Measurements from ENCODE around the gene GRIK3. TPM values are rescaled to one million over a fixed set of nuclear protein-coding genes. Genes with fewer than 3 reads are reported as not detected.

GRIK3 gene
- total and polyA plus RNA-seq, 4 donors = 0.03 to 0.08 (median 0.05) TPM; not detected in 1

DNA sequence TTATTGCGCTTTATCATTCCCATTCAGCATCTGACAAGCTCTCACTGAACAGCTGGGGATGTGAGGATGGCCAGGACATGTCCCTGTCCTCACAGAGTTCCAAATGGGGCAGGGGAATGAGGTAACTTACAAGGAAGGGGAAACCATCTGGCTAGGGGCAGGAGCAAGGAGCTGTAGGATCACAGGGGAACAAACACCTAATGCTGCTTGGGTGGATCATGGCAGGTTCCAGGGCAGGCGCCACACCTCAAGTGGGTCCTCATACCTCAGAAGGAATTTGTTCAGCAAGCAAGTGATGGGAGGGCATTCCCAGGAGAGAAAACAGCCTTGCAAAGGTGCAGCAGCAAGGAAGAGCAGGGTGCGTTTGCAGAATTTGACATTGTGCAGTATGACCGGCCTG, 35.1 kb upstream of the GRIK3 start:
- WGBS = 92% methylated on average over 4 of the region's 4 CpGs
- Histone ChIP-seq H3K4me1 (ENCODE audit: control insufficient read depth in 4 of 4, insufficient read depth in 4 of 4, low read length in 3 of 4) (no peaks in the 10 kb centered on the region), H3K9me3 (ENCODE audit: control insufficient read depth in 4 of 4, low read length in 3 of 4) (no peaks in the 10 kb centered on the region), H3K36me3 (ENCODE audit: control insufficient read depth in 4 of 4, insufficient read depth in 3 of 4, low read depth in 1 of 4, low read length in 3 of 4) (no peaks in the 10 kb centered on the region), H3K27me3 (ENCODE audit: control insufficient read depth in 4 of 4, insufficient read depth in 4 of 4, low read length in 3 of 4) (peaks cover 0 to 5% (median 0%) of the 10 kb centered on the region in 4 donors), H3K9ac (ENCODE audit: low read depth in 1 of 2, low read length in 2 of 2) (no peak overlapping the region), H3K27ac (ENCODE audit: low read depth in 1 of 2, low read length in 2 of 2) (no peak overlapping the region), H3K4me3 (ENCODE audit: low read depth in 1 of 3, low read length in 3 of 3) (no peak overlapping the region)
- no peak for DNase-seq (ENCODE audit: low spot score)
- TF ChIP-seq YY1 (IDR thresholded peaks at IDR 0.05) = no peak
- no peak for TF ChIP-seq RAD21 (IDR thresholded peaks at IDR 0.05)
- no peak for TF ChIP-seq RXRA (IDR thresholded peaks at IDR 0.05)
- TF ChIP-seq, protein P1, sequence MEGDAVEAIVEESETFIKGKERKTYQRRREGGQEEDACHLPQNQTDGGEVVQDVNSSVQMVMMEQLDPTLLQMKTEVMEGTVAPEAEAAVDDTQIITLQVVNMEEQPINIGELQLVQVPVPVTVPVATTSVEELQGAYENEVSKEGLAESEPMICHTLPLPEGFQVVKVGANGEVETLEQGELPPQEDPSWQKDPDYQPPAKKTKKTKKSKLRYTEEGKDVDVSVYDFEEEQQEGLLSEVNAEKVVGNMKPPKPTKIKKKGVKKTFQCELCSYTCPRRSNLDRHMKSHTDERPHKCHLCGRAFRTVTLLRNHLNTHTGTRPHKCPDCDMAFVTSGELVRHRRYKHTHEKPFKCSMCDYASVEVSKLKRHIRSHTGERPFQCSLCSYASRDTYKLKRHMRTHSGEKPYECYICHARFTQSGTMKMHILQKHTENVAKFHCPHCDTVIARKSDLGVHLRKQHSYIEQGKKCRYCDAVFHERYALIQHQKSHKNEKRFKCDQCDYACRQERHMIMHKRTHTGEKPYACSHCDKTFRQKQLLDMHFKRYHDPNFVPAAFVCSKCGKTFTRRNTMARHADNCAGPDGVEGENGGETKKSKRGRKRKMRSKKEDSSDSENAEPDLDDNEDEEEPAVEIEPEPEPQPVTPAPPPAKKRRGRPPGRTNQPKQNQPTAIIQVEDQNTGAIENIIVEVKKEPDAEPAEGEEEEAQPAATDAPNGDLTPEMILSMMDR (IDR thresholded peaks at IDR 0.05; ENCODE audit: low read depth, low read length, missing input control) = no peak
- TF ChIP-seq, protein P2, sequence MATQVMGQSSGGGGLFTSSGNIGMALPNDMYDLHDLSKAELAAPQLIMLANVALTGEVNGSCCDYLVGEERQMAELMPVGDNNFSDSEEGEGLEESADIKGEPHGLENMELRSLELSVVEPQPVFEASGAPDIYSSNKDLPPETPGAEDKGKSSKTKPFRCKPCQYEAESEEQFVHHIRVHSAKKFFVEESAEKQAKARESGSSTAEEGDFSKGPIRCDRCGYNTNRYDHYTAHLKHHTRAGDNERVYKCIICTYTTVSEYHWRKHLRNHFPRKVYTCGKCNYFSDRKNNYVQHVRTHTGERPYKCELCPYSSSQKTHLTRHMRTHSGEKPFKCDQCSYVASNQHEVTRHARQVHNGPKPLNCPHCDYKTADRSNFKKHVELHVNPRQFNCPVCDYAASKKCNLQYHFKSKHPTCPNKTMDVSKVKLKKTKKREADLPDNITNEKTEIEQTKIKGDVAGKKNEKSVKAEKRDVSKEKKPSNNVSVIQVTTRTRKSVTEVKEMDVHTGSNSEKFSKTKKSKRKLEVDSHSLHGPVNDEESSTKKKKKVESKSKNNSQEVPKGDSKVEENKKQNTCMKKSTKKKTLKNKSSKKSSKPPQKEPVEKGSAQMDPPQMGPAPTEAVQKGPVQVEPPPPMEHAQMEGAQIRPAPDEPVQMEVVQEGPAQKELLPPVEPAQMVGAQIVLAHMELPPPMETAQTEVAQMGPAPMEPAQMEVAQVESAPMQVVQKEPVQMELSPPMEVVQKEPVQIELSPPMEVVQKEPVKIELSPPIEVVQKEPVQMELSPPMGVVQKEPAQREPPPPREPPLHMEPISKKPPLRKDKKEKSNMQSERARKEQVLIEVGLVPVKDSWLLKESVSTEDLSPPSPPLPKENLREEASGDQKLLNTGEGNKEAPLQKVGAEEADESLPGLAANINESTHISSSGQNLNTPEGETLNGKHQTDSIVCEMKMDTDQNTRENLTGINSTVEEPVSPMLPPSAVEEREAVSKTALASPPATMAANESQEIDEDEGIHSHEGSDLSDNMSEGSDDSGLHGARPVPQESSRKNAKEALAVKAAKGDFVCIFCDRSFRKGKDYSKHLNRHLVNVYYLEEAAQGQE (IDR thresholded peaks at IDR 0.05) = no peak
- TF ChIP-seq, protein P3, sequence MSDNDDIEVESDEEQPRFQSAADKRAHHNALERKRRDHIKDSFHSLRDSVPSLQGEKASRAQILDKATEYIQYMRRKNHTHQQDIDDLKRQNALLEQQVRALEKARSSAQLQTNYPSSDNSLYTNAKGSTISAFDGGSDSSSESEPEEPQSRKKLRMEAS (IDR thresholded peaks at IDR 0.05) = no peak
- no peak for TF ChIP-seq SP1 (IDR thresholded peaks at IDR 0.05)
- no peak for TF ChIP-seq NR2F2 (IDR thresholded peaks at IDR 0.05)
- TF ChIP-seq HNF4G (IDR thresholded peaks at IDR 0.05) = no peak
- TF ChIP-seq, protein P4, sequence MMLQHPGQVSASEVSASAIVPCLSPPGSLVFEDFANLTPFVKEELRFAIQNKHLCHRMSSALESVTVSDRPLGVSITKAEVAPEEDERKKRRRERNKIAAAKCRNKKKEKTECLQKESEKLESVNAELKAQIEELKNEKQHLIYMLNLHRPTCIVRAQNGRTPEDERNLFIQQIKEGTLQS (IDR thresholded peaks at IDR 0.05) = no peak
- TF ChIP-seq GABPA (IDR thresholded peaks at IDR 0.05 in 1 of 2, conservative IDR thresholded peaks at IDR 0.05 in 1 of 2) = no peak
- no peak for TF ChIP-seq FOXA1 (IDR thresholded peaks at IDR 0.05)
- TF ChIP-seq JUND (IDR thresholded peaks at IDR 0.05) = no peak
- TF ChIP-seq, protein P5, sequence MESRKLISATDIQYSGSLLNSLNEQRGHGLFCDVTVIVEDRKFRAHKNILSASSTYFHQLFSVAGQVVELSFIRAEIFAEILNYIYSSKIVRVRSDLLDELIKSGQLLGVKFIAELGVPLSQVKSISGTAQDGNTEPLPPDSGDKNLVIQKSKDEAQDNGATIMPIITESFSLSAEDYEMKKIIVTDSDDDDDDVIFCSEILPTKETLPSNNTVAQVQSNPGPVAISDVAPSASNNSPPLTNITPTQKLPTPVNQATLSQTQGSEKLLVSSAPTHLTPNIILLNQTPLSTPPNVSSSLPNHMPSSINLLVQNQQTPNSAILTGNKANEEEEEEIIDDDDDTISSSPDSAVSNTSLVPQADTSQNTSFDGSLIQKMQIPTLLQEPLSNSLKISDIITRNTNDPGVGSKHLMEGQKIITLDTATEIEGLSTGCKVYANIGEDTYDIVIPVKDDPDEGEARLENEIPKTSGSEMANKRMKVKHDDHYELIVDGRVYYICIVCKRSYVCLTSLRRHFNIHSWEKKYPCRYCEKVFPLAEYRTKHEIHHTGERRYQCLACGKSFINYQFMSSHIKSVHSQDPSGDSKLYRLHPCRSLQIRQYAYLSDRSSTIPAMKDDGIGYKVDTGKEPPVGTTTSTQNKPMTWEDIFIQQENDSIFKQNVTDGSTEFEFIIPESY (IDR thresholded peaks at IDR 0.05) = no peak

DNA sequence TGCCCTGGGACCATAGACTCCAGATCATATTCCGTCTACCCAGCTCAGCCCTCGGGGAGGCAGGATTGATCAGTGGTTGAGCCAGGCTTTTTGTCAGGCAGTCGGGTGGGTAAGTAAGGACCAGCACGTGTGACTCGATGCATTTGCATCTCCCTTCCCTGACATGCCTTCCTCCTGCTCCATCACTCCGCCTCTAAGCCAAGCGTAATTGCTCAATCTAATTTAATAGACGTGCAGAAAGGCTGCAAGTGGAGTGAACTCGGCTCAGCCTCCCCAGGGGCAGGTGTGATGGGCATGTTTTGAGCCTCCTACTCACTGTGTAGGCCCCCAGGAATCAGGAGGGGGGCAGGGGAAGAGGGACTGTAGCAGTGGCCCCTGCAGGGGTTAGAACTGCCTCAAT, 34.6 kb upstream of the GRIK3 start:
- Histone ChIP-seq H3K9me3 (ENCODE audit: control insufficient read depth in 4 of 4, low read length in 3 of 4) (no peaks in the 10 kb centered on the region), H3K36me3 (ENCODE audit: control insufficient read depth in 4 of 4, insufficient read depth in 3 of 4, low read depth in 1 of 4, low read length in 3 of 4) (no peaks in the 10 kb centered on the region), H3K27me3 (ENCODE audit: control insufficient read depth in 4 of 4, insufficient read depth in 4 of 4, low read length in 3 of 4) (peaks cover 0 to 5% (median 0%) of the 10 kb centered on the region in 4 donors), H3K9ac (ENCODE audit: low read depth in 1 of 2, low read length in 2 of 2) (no peak overlapping the region), H3K4me1 (ENCODE audit: control insufficient read depth in 4 of 4, insufficient read depth in 4 of 4, low read length in 3 of 4) (no peaks in the 10 kb centered on the region), H3K4me3 (ENCODE audit: low read depth in 1 of 3, low read length in 3 of 3) (no peak overlapping the region), H3K27ac (ENCODE audit: low read depth in 1 of 2, low read length in 2 of 2) (no peak overlapping the region)
- no peak for TF ChIP-seq RXRA (IDR thresholded peaks at IDR 0.05)
- TF ChIP-seq, protein P4 (IDR thresholded peaks at IDR 0.05) = no peak
- no peak for DNase-seq (ENCODE audit: low spot score)
- WGBS = 60% methylated on average over 9 of the region's 9 CpGs

All from liver (tissue), 9 donors.